B cell (primary cell): ENCODE measurements around the gene ZNF775. TPM values are rescaled to one million over a fixed set of nuclear protein-coding genes. Genes with fewer than 3 reads are reported as not detected.
A peak's percentile ranks its signal among the peaks of the same experiment; 100 is the strongest.

Source experiments
- ATAC-seq: fragments of 200-7000 bp; cut with Tn5 transposase; one replicate; pipeline ENCODE4 v1.10.0; 2021; ENCODE audit warnings: low read depth, mild to moderate bottlenecking, moderate number of reproducible peaks, moderate library complexity
- CTCF ChIA-PET: fragments of 350-600 bp; sonication (Branson Sonifier 250); formaldehyde crosslinking; loops from one replicate; lab custom pipeline; 2021; ENCODE audit warnings: antibody characterized with exemption, inconsistent platforms; lab: Charles Lee
- POLR2A ChIA-PET: fragments of 350-600 bp; sonication (Branson Sonifier 250); formaldehyde crosslinking; loops from one replicate; lab custom pipeline; 2021; ENCODE audit warnings: antibody characterized with exemption; lab: Charles Lee
- DNase-seq: peaks from one replicate; pipeline ENCODE4 v3.0.0; 2013
- H2AFZ ChIP-seq: 2 replicates; pipeline ENCODE4 v1.6.1; 2012; ENCODE audit warnings: mild to moderate bottlenecking, low read depth, low read length; ENCODE audit not compliant: insufficient read depth, poor library complexity, severe bottlenecking
- H3K27ac ChIP-seq, 2 donors: 1 replicate in 1 of 2; 2 replicates in 1 of 2; pipeline ENCODE4 v1.5.1; 2012 to 2013; ENCODE audit warnings: low read length in 2 of 2, mild to moderate bottlenecking in 2 of 2, moderate library complexity in 1 of 2
- H3K27me3 ChIP-seq, 4 experiments: fragments of 200-600 bp in 1 of 4; sonication (generic) in 1 of 4; replicated peaks in 1 of 4; 1 replicate in 2 of 4; 2 replicates in 2 of 4; pipeline versions ENCODE4 v1.6.1 to v1.7.0; 2013 to 2016; ENCODE audit warnings: low read length in 3 of 4, mild to moderate bottlenecking in 2 of 4, mixed read lengths in 1 of 4, moderate library complexity in 1 of 4; ENCODE audit not compliant: insufficient read depth in 4 of 4, control insufficient read depth in 3 of 4; ENCODE audit errors: control extremely low read depth in 1 of 4
- H3K36me3 ChIP-seq, 2 experiments: replicated peaks in 1 of 2; 1 replicate in 1 of 2; 2 replicates in 1 of 2; pipeline versions ENCODE4 v1.6.1 to v1.7.1; 2013; ENCODE audit warnings: low read length in 1 of 2; ENCODE audit not compliant: insufficient read depth in 2 of 2, control insufficient read depth in 1 of 2; ENCODE audit errors: control extremely low read depth in 1 of 2, extremely low read depth in 1 of 2
- H3K4me1 ChIP-seq, 2 donors: fragments of 200-600 bp in 1 of 2; sonication (generic) in 1 of 2; 1 replicate in 1 of 2; 2 replicates in 1 of 2; pipeline versions ENCODE4 v1.5.1 to v1.6.1; 2013 to 2017; ENCODE audit warnings: low read length in 2 of 2; ENCODE audit not compliant: control insufficient read depth in 2 of 2, insufficient read depth in 2 of 2
- H3K4me2 ChIP-seq: replicated peaks from 2 replicates; pipeline ENCODE3; 2012; ENCODE audit warnings: mild to moderate bottlenecking, low read depth, low read length; ENCODE audit not compliant: poor library complexity, severe bottlenecking
- H3K4me3 ChIP-seq, 5 experiments: fragments of 200-600 bp in 1 of 5; sonication (generic) in 1 of 5; 1 replicate in 3 of 5; 2 replicates in 2 of 5; pipeline versions ENCODE4 v1.5.1 to v1.7.0; 2011 to 2016; ENCODE audit warnings: low read length in 4 of 5, mild to moderate bottlenecking in 4 of 5, low read depth in 2 of 5, control low read depth in 1 of 5, moderate library complexity in 1 of 5; ENCODE audit not compliant: insufficient read depth in 1 of 5; ENCODE audit errors: control extremely low read depth in 1 of 5, extremely low read depth in 1 of 5
- H3K79me2 ChIP-seq: fragments of 200-600 bp; sonication (generic); one replicate; pipeline ENCODE4 v1.6.0; 2016; ENCODE audit warnings: low read length; ENCODE audit not compliant: control insufficient read depth, insufficient read depth
- H3K9ac ChIP-seq: fragments of 200-600 bp; sonication (generic); 2 replicates; pipeline ENCODE4 v1.6.1; 2017; ENCODE audit warnings: mild to moderate bottlenecking, low read length, moderate library complexity
- H3K9me3 ChIP-seq, 3 donors: one replicate each; pipeline versions ENCODE4 v1.6.1 to v1.7.1; 2013; ENCODE audit warnings: low read length in 2 of 3; ENCODE audit not compliant: control insufficient read depth in 2 of 3, insufficient read depth in 1 of 3; ENCODE audit errors: control extremely low read depth in 1 of 3
- H4K20me1 ChIP-seq: 2 replicates; pipeline ENCODE4 v1.6.0; 2012; ENCODE audit warnings: mild to moderate bottlenecking, low read length; ENCODE audit not compliant: insufficient read depth, control insufficient read depth, poor library complexity, severe bottlenecking
- H3K27ac Mint-ChIP-seq: one replicate; pipeline ENCODE4 v1.8.0; 2021; ENCODE audit warnings: mixed read lengths
- H3K27me3 Mint-ChIP-seq: one replicate; pipeline ENCODE4 v1.8.0; 2021; ENCODE audit warnings: mixed read lengths
- H3K4me1 Mint-ChIP-seq: one replicate; pipeline ENCODE4 v1.8.0; 2021; ENCODE audit warnings: mixed read lengths
- H3K4me3 Mint-ChIP-seq: one replicate; pipeline ENCODE4 v1.8.0; 2021; ENCODE audit warnings: mixed read lengths
- H3K9me3 Mint-ChIP-seq: one replicate; pipeline ENCODE4 v1.8.0; 2022; ENCODE audit warnings: mixed read lengths; ENCODE audit not compliant: insufficient read depth
- EZH2 ChIP-seq: IDR thresholded peaks from 2 replicates; pipeline ENCODE4 v1.6.1; 2012; ENCODE audit warnings: borderline replicate concordance, low read depth, mild to moderate bottlenecking, moderate library complexity, low read length; ENCODE audit not compliant: insufficient read depth, poor library complexity, severe bottlenecking
- WGBS: methylation state at CpG from one replicate; pipeline ENCODE4 v1.1.5; 2013; ENCODE audit warnings: missing lambda C conversion rate; ENCODE audit not compliant: insufficient coverage; 5-methylcytosine and 5-hydroxymethylcytosine counted together
- intact Hi-C: fragments of 100-400 bp; cut with micrococcal nuclease; formaldehyde crosslinking; loops from one replicate; pipeline ENCODE4 v1.10.0; 2022
- polyA plus RNA-seq: library from polyadenylated mRNA; depleted of rRNA; stranded (reverse); fragments of >200 nt; gene quantifications from 2 replicates; pipeline ENCODE4 v1.2.3, GENCODE V29; 2012
- total RNA-seq, 2 donors: library from RNA; stranded (reverse); fragments of 120-200 nt in 1 of 2; gene quantifications; 1 replicate in 1 of 2; 2 replicates in 1 of 2; pipeline versions ENCODE4 v1.2.3 to v1.2.4, GENCODE V29; 2013 to 2022
- TF ChIP-seq, protein P1 (sequence below): fragments of 200-600 bp; IDR thresholded peaks from one replicate; pipeline ENCODE4 v1.8.0; 2022; ENCODE audit warnings: antibody characterized with exemption, mild to moderate bottlenecking

Gene ZNF775
- total and polyA plus RNA-seq, 2 donors (not counting 1 experiment from before 2014, with no cell fraction given) = 4.2 to 12.1 TPM

- DNase-seq = no peak
- peaks cover 33 to 42% of the 10 kb centered on the region in 2 donors for H3K4me1 ChIP-seq
- no peaks in the 10 kb centered on the region for H3K27me3 Mint-ChIP-seq
- no peaks in the 10 kb centered on the region for H3K36me3 ChIP-seq
- ChIA-PET CTCF (no interaction called here), POLR2A (no interaction called here)
- no peaks in the 10 kb centered on the region for H3K79me2 ChIP-seq
- H3K27ac Mint-ChIP-seq = peak overlapping the region; percentile 27
- H3K4me3 ChIP-seq = no peak overlapping the region
- ATAC-seq = no peak
- no peak overlapping the region for H3K27ac ChIP-seq
- H3K9me3 Mint-ChIP-seq = no peaks in the 10 kb centered on the region
- TF ChIP-seq EZH2 = no peak
- TF ChIP-seq, protein P1, sequence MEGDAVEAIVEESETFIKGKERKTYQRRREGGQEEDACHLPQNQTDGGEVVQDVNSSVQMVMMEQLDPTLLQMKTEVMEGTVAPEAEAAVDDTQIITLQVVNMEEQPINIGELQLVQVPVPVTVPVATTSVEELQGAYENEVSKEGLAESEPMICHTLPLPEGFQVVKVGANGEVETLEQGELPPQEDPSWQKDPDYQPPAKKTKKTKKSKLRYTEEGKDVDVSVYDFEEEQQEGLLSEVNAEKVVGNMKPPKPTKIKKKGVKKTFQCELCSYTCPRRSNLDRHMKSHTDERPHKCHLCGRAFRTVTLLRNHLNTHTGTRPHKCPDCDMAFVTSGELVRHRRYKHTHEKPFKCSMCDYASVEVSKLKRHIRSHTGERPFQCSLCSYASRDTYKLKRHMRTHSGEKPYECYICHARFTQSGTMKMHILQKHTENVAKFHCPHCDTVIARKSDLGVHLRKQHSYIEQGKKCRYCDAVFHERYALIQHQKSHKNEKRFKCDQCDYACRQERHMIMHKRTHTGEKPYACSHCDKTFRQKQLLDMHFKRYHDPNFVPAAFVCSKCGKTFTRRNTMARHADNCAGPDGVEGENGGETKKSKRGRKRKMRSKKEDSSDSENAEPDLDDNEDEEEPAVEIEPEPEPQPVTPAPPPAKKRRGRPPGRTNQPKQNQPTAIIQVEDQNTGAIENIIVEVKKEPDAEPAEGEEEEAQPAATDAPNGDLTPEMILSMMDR = no peak
- no peak overlapping the region for H3K9ac ChIP-seq
- H3K27me3 ChIP-seq = no peaks in the 10 kb centered on the region
- H4K20me1 ChIP-seq = no peaks in the 10 kb centered on the region
- peaks cover 51% of the 10 kb centered on the region for H3K4me1 Mint-ChIP-seq
- no peaks in the 10 kb centered on the region for H3K9me3 ChIP-seq
- no peak overlapping the region for H2AFZ ChIP-seq
- H3K4me2 ChIP-seq = no peak overlapping the region
- 97% methylated on average over 2 of the region's 2 CpGs for WGBS
- intact Hi-C loops = loop anchor here (5.0 to 10.0 kb wide), 2 partner anchors 37 to 665 kb away; partner anchors contain the start of genes ABCB8, ACTR3C, ATG9B and LRRC61
- H3K4me3 Mint-ChIP-seq = no peak overlapping the region
Observed at GRCh38 chr7:150359622-150360362, 19.3 kb upstream of the ZNF775 start.

GRCh38 chr7:150360363-150361058 is 18.6 kb upstream of the ZNF775 start:
- ChIA-PET CTCF (no interaction called here), POLR2A (no interaction called here)
- DNase-seq = no peak
- no peak overlapping the region for H3K27ac ChIP-seq
- no peak for ATAC-seq
- intact Hi-C loops = loop anchor here (10.0 kb wide), 1 partner anchor 664 kb away; the partner anchor contains the start of genes ABCB8 and ATG9B
- no peak overlapping the region for H3K4me2 ChIP-seq
- no peaks in the 10 kb centered on the region for H4K20me1 ChIP-seq
- no peaks in the 10 kb centered on the region for H3K27me3 ChIP-seq
- TF ChIP-seq, protein P1 = no peak
- no peak for TF ChIP-seq EZH2
- Mint-ChIP-seq H3K4me3 (no peak overlapping the region), H3K27ac (no peak overlapping the region), H3K4me1 (peaks cover 56% of the 10 kb centered on the region), H3K27me3 (no peaks in the 10 kb centered on the region), H3K9me3 (no peaks in the 10 kb centered on the region)
- H3K36me3 ChIP-seq = no peaks in the 10 kb centered on the region
- H3K4me1 ChIP-seq = peaks cover 40 to 49% of the 10 kb centered on the region in 2 donors
- no peaks in the 10 kb centered on the region for H3K79me2 ChIP-seq
- 83% methylated on average over 3 of the region's 5 CpGs for WGBS
- no peak overlapping the region for H2AFZ ChIP-seq
- no peak overlapping the region for H3K9ac ChIP-seq
- no peak overlapping the region for H3K4me3 ChIP-seq
- no peaks in the 10 kb centered on the region for H3K9me3 ChIP-seq
